ENCODE data around the gene SYT5. TPM values are rescaled to one million over a fixed set of nuclear protein-coding genes. Genes with fewer than 3 reads are reported as not detected.

The SYT5 gene
- total and polyA plus RNA-seq, 2 of the 13 experiments (the other 11 are each of a cell fraction or from before 2014, with no cell fraction given): not detected

GRCh38 chr19:55137915-55138314 is 42.2 kb downstream of the SYT5 start:
- no peak overlapping the region for H3K27ac ChIP-seq (ENCODE audit: extremely low read length, insufficient read depth, low read length)
- H3K4me3 ChIP-seq (replicated peaks in 1 of 3; ENCODE audit: insufficient read depth in 1 of 3, low read depth in 2 of 3, low read length in 3 of 3): no peak overlapping the region
- no peaks in the 10 kb centered on the region for H4K20me1 ChIP-seq (ENCODE audit: insufficient read depth, low read length)
- H2AFZ ChIP-seq (ENCODE audit: low read length): no peak overlapping the region
- 23% methylated on average over 9 of the region's 9 CpGs for WGBS (ENCODE audit: low lambda C conversion rate)
- H3K36me3 ChIP-seq (replicated peaks in 1 of 2; ENCODE audit: control insufficient read depth in 1 of 2, insufficient read depth in 2 of 2, low read length in 2 of 2): no peaks in the 10 kb centered on the region
- no peaks in the 10 kb centered on the region for H3K79me2 ChIP-seq (ENCODE audit: insufficient read depth, low read length)
- ATAC-seq (no peak), DNase-seq (ENCODE audit: low spot score) (no peak), FAIRE-seq (no peak)
- ChIA-PET CTCF (ENCODE audit: low intra/inter-chr PET ratio, low total read pairs) (no interaction called here), POLR2A (no interaction called here)
- no peak overlapping the region for H3K9ac ChIP-seq (ENCODE audit: insufficient read depth, low read depth, low read length)
- peak overlapping the region; percentile 7; the same call in 1 of the 2 replicates for H3K4me2 ChIP-seq (ENCODE audit: low read depth, low read length)
- intact Hi-C loops (cut with micrococcal nuclease; ENCODE audit: unreplicated experiment): no loop called here
- 0 out of 2 replicates have a peak, but pooled peaks cover 7% of the 10 kb centered on the region for H3K4me1 ChIP-seq (ENCODE audit: insufficient read depth, low read length)
- in situ Hi-C loops (cut with HindIII; ENCODE audit: extremely low pct_ligation_motif_present, low pct_unique_long_range_greater_than_20kb): no loop called here
- TF ChIP-seq ZNF652 (CRISPR knock-in tag; IDR thresholded peaks at IDR 0.05; ENCODE audit: borderline replicate concordance, low read depth) (peak; percentile 79; the same call in 1 of the 2 replicates), ZNF737 (CRISPR knock-in tag; IDR thresholded peaks at IDR 0.05; ENCODE audit: borderline replicate concordance) (no peak)
- H3K27me3 ChIP-seq (ENCODE audit: control insufficient read depth in 1 of 2, insufficient read depth in 2 of 2, low read length in 2 of 2): peaks cover 0 to 8% of the 10 kb centered on the region in 2 experiments; a peak in 1 of 5 replicates
- H3K9me3 ChIP-seq (ENCODE audit: low read length): no peaks in the 10 kb centered on the region
- no TSS peak for BruUV-seq (replicated peaks)

GRCh38 chr19:55136399-55137102 is 43.5 kb downstream of the SYT5 start:
- FAIRE-seq: no peak
- in situ Hi-C loops (cut with HindIII; ENCODE audit: extremely low pct_ligation_motif_present, low pct_unique_long_range_greater_than_20kb): no loop called here
- POLR2A ChIA-PET: no interaction called here
- TF ChIP-seq BCLAF1 (IDR thresholded peaks at IDR 0.05): no peak
- no peak for TF ChIP-seq ZNF160 (CRISPR knock-in tag; IDR thresholded peaks at IDR 0.05)
- TF ChIP-seq AKAP8 (CRISPR knock-in tag; IDR thresholded peaks at IDR 0.05): no peak
- TF ChIP-seq MYC (CRISPR knock-in tag; IDR thresholded peaks at IDR 0.05; ENCODE audit: borderline replicate concordance): no peak
- no peak for TF ChIP-seq KLF9 (CRISPR knock-in tag; IDR thresholded peaks at IDR 0.05; ENCODE audit: low read depth)
- no peak for TF ChIP-seq U2AF2 (IDR thresholded peaks at IDR 0.05; ENCODE audit: low read depth, low read length)
- no peak for TF ChIP-seq ZNF280D (CRISPR knock-in tag; IDR thresholded peaks at IDR 0.05)
- no peak for TF ChIP-seq ZNF530 (CRISPR knock-in tag; IDR thresholded peaks at IDR 0.05; ENCODE audit: low read depth)
- no peak for TF ChIP-seq ARNT2 (CRISPR knock-in tag; IDR thresholded peaks at IDR 0.05; ENCODE audit: low read depth)
- no peak for TF ChIP-seq ZNF225 (CRISPR knock-in tag; IDR thresholded peaks at IDR 0.05)
- no peak for TF ChIP-seq ZNF605 (CRISPR knock-in tag; IDR thresholded peaks at IDR 0.05)

More at GRCh38 chr19:55136399-55137102, 43.5 kb downstream of the SYT5 start:
- Histone ChIP-seq H3K4me3 (replicated peaks in 1 of 3; ENCODE audit: insufficient read depth in 1 of 3, low read depth in 2 of 3, low read length in 3 of 3) (no peak overlapping the region), H3K9ac (ENCODE audit: insufficient read depth, low read depth, low read length) (no peak overlapping the region), H3K36me3 (replicated peaks in 1 of 2; ENCODE audit: control insufficient read depth in 1 of 2, insufficient read depth in 2 of 2, low read length in 2 of 2) (no peaks in the 10 kb centered on the region), H3K27ac (ENCODE audit: extremely low read length, insufficient read depth, low read length) (no peak overlapping the region), H4K20me1 (ENCODE audit: insufficient read depth, low read length) (no peaks in the 10 kb centered on the region), H3K4me2 (ENCODE audit: low read depth, low read length) (no peak overlapping the region), H3K79me2 (ENCODE audit: insufficient read depth, low read length) (no peaks in the 10 kb centered on the region), H3K9me3 (ENCODE audit: low read length) (no peaks in the 10 kb centered on the region), H2AFZ (ENCODE audit: low read length) (no peak overlapping the region), H3K4me1 (ENCODE audit: insufficient read depth, low read length) (0 out of 2 replicates have a peak, but pooled peaks cover 2% of the 10 kb centered on the region), H3K27me3 (ENCODE audit: control insufficient read depth in 1 of 2, insufficient read depth in 2 of 2, low read length in 2 of 2) (peaks cover 0 to 5% of the 10 kb centered on the region in 2 experiments; a peak in 1 of 5 replicates)
- no peak for ATAC-seq
- 70% methylated on average over 8 of the region's 17 CpGs for WGBS (ENCODE audit: low lambda C conversion rate)
- no TSS peak for BruUV-seq (replicated peaks)
- no peak for DNase-seq (ENCODE audit: low spot score)
- intact Hi-C loops (cut with micrococcal nuclease; ENCODE audit: unreplicated experiment): no loop called here
- CTCF ChIA-PET (ENCODE audit: low intra/inter-chr PET ratio, low total read pairs): no interaction called here
